Measurements from ENCODE around the gene OR1M1. TPM values are rescaled to one million over a fixed set of nuclear protein-coding genes. Genes with fewer than 3 reads are reported as not detected.

Gene OR1M1
- total and polyA plus RNA-seq, 9 of the 15 experiments (the other 6 are each of a cell fraction or from before 2014, with no cell fraction given): not detected

- WGBS (ENCODE audit: insufficient coverage, low coverage, missing lambda C conversion rate): 17% methylated on average over 16 of the region's 17 CpGs
- no TSS peak for BruUV-seq (replicated peaks)
- peak in 2 of 4 experiments; percentile 25 to 34 for DNase-seq (ENCODE audit: extremely low read depth in 1 of 4, low spot score in 3 of 4)
- ATAC-seq: peak; percentile 55
- CTCF ChIA-PET (ENCODE audit: low intra/inter-chr PET ratio): no interaction called here
- in situ Hi-C loops (cut with MboI) (no loop called here), intact Hi-C loops (cut with micrococcal nuclease) (no loop called here)
- POLR2A ChIA-PET: interaction anchor here (2.2 kb wide), 1 partner anchor 11 kb away, joined by 7 read pairs; no protein-coding TSS in a partner anchor
- H3K79me2 ChIP-seq (ENCODE audit: control insufficient read depth, insufficient read depth, low read length): no peaks in the 10 kb centered on the region
- no peaks in the 10 kb centered on the region for H3K9me3 ChIP-seq (replicated peaks; ENCODE audit: control insufficient read depth, insufficient read depth, low read depth, low read length)
- H3K4me2 ChIP-seq (ENCODE audit: insufficient read depth, low read length): no peak overlapping the region
- no peaks in the 10 kb centered on the region for H3K36me3 ChIP-seq (ENCODE audit: control insufficient read depth, insufficient read depth, low read length)
- FAIRE-seq: peak; percentile 66
- no peaks in the 10 kb centered on the region for H3K9me1 ChIP-seq (ENCODE audit: control insufficient read depth, insufficient read depth, low read length)
- H3K9ac ChIP-seq (ENCODE audit: insufficient read depth in 1 of 2, low read depth in 2 of 2, low read length in 2 of 2): no peak overlapping the region
- no peak overlapping the region for H3K27ac ChIP-seq (ENCODE audit: extremely low read depth, low read depth, low read length)
- peaks cover 3 to 6% of the 10 kb centered on the region in 2 experiments; a peak in 2 of 5 replicates for H3K4me1 ChIP-seq (replicated peaks in 1 of 2; ENCODE audit: control insufficient read depth in 2 of 2, insufficient read depth in 2 of 2, low read length in 2 of 2)
- H4K20me1 ChIP-seq (replicated peaks; ENCODE audit: control insufficient read depth, insufficient read depth, low read length): no peaks in the 10 kb centered on the region
- no peak overlapping the region for H3K4me3 ChIP-seq
- H2AFZ ChIP-seq (ENCODE audit: low read depth, low read length): no peak overlapping the region
- peaks cover 0 to 14% of the 10 kb centered on the region in 2 experiments; a peak in 2 of 5 replicates for H3K27me3 ChIP-seq (ENCODE audit: control insufficient read depth in 2 of 2, insufficient read depth in 2 of 2, low read length in 2 of 2)
- TF ChIP-seq ZNF766 (CRISPR knock-in tag; conservative IDR thresholded peaks at IDR 0.05) (0 out of 2 replicates have a peak, but pooled peaks have one; percentile 27), ZFP1 (CRISPR knock-in tag; IDR thresholded peaks at IDR 0.05) (no peak), ARNT (IDR thresholded peaks at IDR 0.05) (no peak), TCF3 (CRISPR knock-in tag; IDR thresholded peaks at IDR 0.05) (peak; percentile 77), ZSCAN32 (CRISPR knock-in tag; IDR thresholded peaks at IDR 0.05) (no peak), HNRNPUL1 (IDR thresholded peaks at IDR 0.05; ENCODE audit: low read length) (no peak), EZH2 (IDR thresholded peaks at IDR 0.05; ENCODE audit: borderline replicate concordance, low read depth, low read length) (no peak), TEAD4 (IDR thresholded peaks at IDR 0.05; ENCODE audit: low read length) (peak; percentile 74), TEAD4 (CRISPR knock-in tag; IDR thresholded peaks at IDR 0.05; ENCODE audit: borderline replicate concordance) (no peak), YY1 (IDR thresholded peaks at IDR 0.05; ENCODE audit: borderline replicate concordance in 1 of 3, control insufficient read depth in 1 of 3, extremely low read depth in 1 of 3, insufficient read depth in 3 of 3, insufficient read length in 1 of 3, insufficient replicate concordance in 2 of 3, low read depth in 1 of 3, low read length in 2 of 3) (no peak), POU5F1 (IDR thresholded peaks at IDR 0.05; ENCODE audit: borderline replicate concordance, low read depth, low read length, partially characterized antibody) (no peak), SMARCA4 (IDR thresholded peaks at IDR 0.05) (peak; percentile 60; the same call in 1 of the 2 replicates), NR2C2 (CRISPR knock-in tag; IDR thresholded peaks at IDR 0.05) (no peak), NR2C2 (tag; IDR thresholded peaks at IDR 0.05) (no peak), SMARCE1 (IDR thresholded peaks at IDR 0.05) (peak; percentile 68; the same call in 1 of the 2 replicates), NR1H2 (CRISPR knock-in tag; IDR thresholded peaks at IDR 0.05) (no peak), CBFA2T3 (IDR thresholded peaks at IDR 0.05) (peak; percentile 74), RCOR1 (IDR thresholded peaks at IDR 0.05; ENCODE audit: borderline replicate concordance in 1 of 2, low read depth in 2 of 2, low read length in 2 of 2) (0 out of 4 replicates have a peak, but pooled peaks of 1 of the 2 experiments have one; percentile 18), ELF1 (tag; IDR thresholded peaks at IDR 0.05) (no peak), FOXM1 (IDR thresholded peaks at IDR 0.05; ENCODE audit: low read depth) (peak; percentile 56; the same call in 1 of the 2 replicates), FOXM1 (CRISPR knock-in tag; IDR thresholded peaks at IDR 0.05; ENCODE audit: low read depth) (no peak), STAT5A (IDR thresholded peaks at IDR 0.05; ENCODE audit: borderline replicate concordance, low read length) (0 out of 2 replicates have a peak, but pooled peaks have one; percentile 25), HSF4 (CRISPR knock-in tag; IDR thresholded peaks at IDR 0.05; ENCODE audit: borderline replicate concordance) (no peak), NCOR1 (IDR thresholded peaks at IDR 0.05) (peak; percentile 53), HMG20A (CRISPR knock-in tag; conservative IDR thresholded peaks at IDR 0.05) (no peak)
Observed at GRCh38 chr19:9060564-9061340, 26.1 kb upstream of the OR1M1 start.

All from K562 (cell line).